ENCODE measurements around the gene CEP20. TPM values are rescaled to one million over a fixed set of nuclear protein-coding genes. Genes with fewer than 3 reads are reported as not detected.

CEP20 gene
- total RNA-seq, 1 experiment from 2014 or later, result 94.3 TPM

DNA sequence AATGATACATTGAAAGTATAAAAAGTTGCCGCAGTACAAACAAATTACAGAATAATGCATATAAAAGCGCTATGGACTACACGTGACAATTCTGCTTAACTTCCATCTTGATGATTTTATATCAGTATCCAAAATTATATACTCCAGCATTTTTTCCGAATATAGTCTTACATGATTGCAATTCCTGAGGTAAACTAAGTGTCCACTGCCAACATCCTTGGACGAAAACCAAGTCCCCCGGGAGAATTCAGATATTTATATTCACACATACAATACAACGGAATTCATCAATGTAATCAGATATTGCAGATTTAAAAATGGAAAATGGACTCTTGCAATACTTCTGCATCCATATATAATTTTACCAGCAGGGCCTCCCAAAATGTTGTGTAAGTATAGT is 22.7 kb downstream of the CEP20 start:
- no peak overlapping the region for H3K4me3 ChIP-seq (ENCODE audit: low read depth in 2 of 2, low read length in 2 of 2)
- no peaks in the 10 kb centered on the region for H3K27me3 ChIP-seq (ENCODE audit: control insufficient read depth, insufficient read depth, low read length)
- DNase-seq (ENCODE audit: low read depth, low spot score), result no peak
- no peak for TF ChIP-seq POLR2AphosphoS5 (IDR thresholded peaks at IDR 0.05; ENCODE audit: low read depth, low read length)
- TF ChIP-seq, protein P1, sequence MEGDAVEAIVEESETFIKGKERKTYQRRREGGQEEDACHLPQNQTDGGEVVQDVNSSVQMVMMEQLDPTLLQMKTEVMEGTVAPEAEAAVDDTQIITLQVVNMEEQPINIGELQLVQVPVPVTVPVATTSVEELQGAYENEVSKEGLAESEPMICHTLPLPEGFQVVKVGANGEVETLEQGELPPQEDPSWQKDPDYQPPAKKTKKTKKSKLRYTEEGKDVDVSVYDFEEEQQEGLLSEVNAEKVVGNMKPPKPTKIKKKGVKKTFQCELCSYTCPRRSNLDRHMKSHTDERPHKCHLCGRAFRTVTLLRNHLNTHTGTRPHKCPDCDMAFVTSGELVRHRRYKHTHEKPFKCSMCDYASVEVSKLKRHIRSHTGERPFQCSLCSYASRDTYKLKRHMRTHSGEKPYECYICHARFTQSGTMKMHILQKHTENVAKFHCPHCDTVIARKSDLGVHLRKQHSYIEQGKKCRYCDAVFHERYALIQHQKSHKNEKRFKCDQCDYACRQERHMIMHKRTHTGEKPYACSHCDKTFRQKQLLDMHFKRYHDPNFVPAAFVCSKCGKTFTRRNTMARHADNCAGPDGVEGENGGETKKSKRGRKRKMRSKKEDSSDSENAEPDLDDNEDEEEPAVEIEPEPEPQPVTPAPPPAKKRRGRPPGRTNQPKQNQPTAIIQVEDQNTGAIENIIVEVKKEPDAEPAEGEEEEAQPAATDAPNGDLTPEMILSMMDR (IDR thresholded peaks at IDR 0.05), result no peak
- TF ChIP-seq, protein P2, sequence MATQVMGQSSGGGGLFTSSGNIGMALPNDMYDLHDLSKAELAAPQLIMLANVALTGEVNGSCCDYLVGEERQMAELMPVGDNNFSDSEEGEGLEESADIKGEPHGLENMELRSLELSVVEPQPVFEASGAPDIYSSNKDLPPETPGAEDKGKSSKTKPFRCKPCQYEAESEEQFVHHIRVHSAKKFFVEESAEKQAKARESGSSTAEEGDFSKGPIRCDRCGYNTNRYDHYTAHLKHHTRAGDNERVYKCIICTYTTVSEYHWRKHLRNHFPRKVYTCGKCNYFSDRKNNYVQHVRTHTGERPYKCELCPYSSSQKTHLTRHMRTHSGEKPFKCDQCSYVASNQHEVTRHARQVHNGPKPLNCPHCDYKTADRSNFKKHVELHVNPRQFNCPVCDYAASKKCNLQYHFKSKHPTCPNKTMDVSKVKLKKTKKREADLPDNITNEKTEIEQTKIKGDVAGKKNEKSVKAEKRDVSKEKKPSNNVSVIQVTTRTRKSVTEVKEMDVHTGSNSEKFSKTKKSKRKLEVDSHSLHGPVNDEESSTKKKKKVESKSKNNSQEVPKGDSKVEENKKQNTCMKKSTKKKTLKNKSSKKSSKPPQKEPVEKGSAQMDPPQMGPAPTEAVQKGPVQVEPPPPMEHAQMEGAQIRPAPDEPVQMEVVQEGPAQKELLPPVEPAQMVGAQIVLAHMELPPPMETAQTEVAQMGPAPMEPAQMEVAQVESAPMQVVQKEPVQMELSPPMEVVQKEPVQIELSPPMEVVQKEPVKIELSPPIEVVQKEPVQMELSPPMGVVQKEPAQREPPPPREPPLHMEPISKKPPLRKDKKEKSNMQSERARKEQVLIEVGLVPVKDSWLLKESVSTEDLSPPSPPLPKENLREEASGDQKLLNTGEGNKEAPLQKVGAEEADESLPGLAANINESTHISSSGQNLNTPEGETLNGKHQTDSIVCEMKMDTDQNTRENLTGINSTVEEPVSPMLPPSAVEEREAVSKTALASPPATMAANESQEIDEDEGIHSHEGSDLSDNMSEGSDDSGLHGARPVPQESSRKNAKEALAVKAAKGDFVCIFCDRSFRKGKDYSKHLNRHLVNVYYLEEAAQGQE (IDR thresholded peaks at IDR 0.05; ENCODE audit: insufficient read depth in 1 of 2, low read depth in 2 of 2, low read length in 1 of 2), result no peak
- TF ChIP-seq SIN3A (IDR thresholded peaks at IDR 0.05; ENCODE audit: borderline replicate concordance, insufficient read depth, low read depth, low read length), result no peak
- no peak for TF ChIP-seq TCF7L2 (IDR thresholded peaks at IDR 0.05; ENCODE audit: low read depth, low read length)
- ChIA-PET CTCF (no interaction called here), POLR2A (no interaction called here)
- in situ Hi-C loops (cut with HindIII; ENCODE audit: low pct_unique_long_range_greater_than_20kb, low sequenced_read_pairs), result loop anchor here (5.0 kb wide), 2 partner anchors 33 to 83 kb away; no protein-coding TSS in a partner anchor
- H3K36me3 ChIP-seq (ENCODE audit: control insufficient read depth, insufficient read depth, low read length), result peaks cover 22% of the 10 kb centered on the region
- no TSS peak for BruUV-seq (replicated peaks)
- intact Hi-C loops (cut with micrococcal nuclease; ENCODE audit: unreplicated experiment), result no loop called here
- ATAC-seq, result no peak
- no peak overlapping the region for H3K27ac ChIP-seq (ENCODE audit: low read length)
- no peaks in the 10 kb centered on the region for H3K9me3 ChIP-seq (ENCODE audit: control insufficient read depth, insufficient read depth, low read depth, low read length)
- no peaks in the 10 kb centered on the region for H3K4me1 ChIP-seq (ENCODE audit: control insufficient read depth, insufficient read depth, low read length)

DNA sequence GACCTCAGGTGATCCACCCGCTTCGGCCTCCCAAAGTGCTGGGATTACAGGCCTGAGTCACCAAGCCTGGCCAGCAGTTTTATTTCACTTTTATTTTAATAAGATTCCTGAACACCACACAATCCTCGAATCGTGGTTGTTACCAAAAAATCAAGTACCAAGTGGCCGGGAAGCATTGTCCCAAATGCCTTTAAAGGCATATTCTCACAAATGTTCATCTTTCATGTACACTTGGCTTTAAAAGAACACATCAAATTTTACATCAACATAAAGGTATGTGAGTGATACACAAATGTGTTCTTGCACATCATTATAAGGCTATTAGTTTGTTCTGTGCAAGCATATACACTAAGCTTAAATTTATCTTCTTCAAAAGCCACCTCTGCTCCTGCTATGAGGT is 23.5 kb downstream of the CEP20 start:
- CTCF ChIA-PET, result no interaction called here
- no peak for ATAC-seq

More for the DNA sequence above, 23.5 kb downstream of the CEP20 start:
- POLR2A ChIA-PET, result no interaction called here
- Histone ChIP-seq H3K4me1 (ENCODE audit: control insufficient read depth, insufficient read depth, low read length) (no peaks in the 10 kb centered on the region), H3K9me3 (ENCODE audit: control insufficient read depth, insufficient read depth, low read depth, low read length) (no peaks in the 10 kb centered on the region), H3K27me3 (ENCODE audit: control insufficient read depth, insufficient read depth, low read length) (no peaks in the 10 kb centered on the region), H3K27ac (ENCODE audit: low read length) (no peak overlapping the region), H3K36me3 (ENCODE audit: control insufficient read depth, insufficient read depth, low read length) (peaks cover 17% of the 10 kb centered on the region), H3K4me3 (ENCODE audit: low read depth in 2 of 2, low read length in 2 of 2) (no peak overlapping the region)
- in situ Hi-C loops (cut with HindIII; ENCODE audit: low pct_unique_long_range_greater_than_20kb, low sequenced_read_pairs) (loop anchor here (5.0 kb wide), 2 partner anchors 33 to 83 kb away; no protein-coding TSS in a partner anchor), intact Hi-C loops (cut with micrococcal nuclease; ENCODE audit: unreplicated experiment) (no loop called here)
- no peak for DNase-seq (ENCODE audit: low read depth, low spot score)
- no TSS peak for BruUV-seq (replicated peaks)
- no peak for TF ChIP-seq TCF7L2 (IDR thresholded peaks at IDR 0.05; ENCODE audit: low read depth, low read length)
- TF ChIP-seq POLR2AphosphoS5 (IDR thresholded peaks at IDR 0.05; ENCODE audit: low read depth, low read length), result 0 out of 2 replicates have a peak, but pooled peaks have one; percentile 20
- TF ChIP-seq, protein P1 (IDR thresholded peaks at IDR 0.05), result no peak
